Adrenal gland (tissue), 12 donors: ENCODE measurements around the gene C4A. TPM values are rescaled to one million over a fixed set of nuclear protein-coding genes. Genes with fewer than 3 reads are reported as not detected.
"Not testable (repeated sequence)": the region's sequence is repeated elsewhere in the genome, so short reads cannot be mapped to it uniquely, and the experiment has no call there.

Experiments used
- DNase-seq, 7 donors: peaks; one replicate each; pipeline ENCODE4 v3.0.0-alpha.2; 2019 to 2020
- H3K27ac ChIP-seq, 5 donors: fragments of 200-600 bp; sonication (generic) in 4 of 5; 1 replicate in 3 of 5; 2 replicates in 2 of 5; pipeline versions ENCODE4 v1.5.1 to v1.8.0; 2016 to 2020; ENCODE audit warnings: mild to moderate bottlenecking in 1 of 5
- H3K27me3 ChIP-seq: fragments of 200-600 bp; 2 replicates; pipeline ENCODE4 v1.8.0; 2021
- H3K36me3 ChIP-seq, 2 donors: fragments of 200-600 bp; replicated peaks in 1 of 2; 1 replicate in 1 of 2; 2 replicates in 1 of 2; pipeline versions ENCODE4 v1.5.1 to v1.8.0; 2018 to 2022
- H3K4me1 ChIP-seq, 2 donors: fragments of 200-600 bp; replicated peaks in 1 of 2; 1 replicate in 1 of 2; 2 replicates in 1 of 2; pipeline versions ENCODE4 v1.5.1 to v1.8.0; 2018 to 2021
- H3K4me3 ChIP-seq, 4 donors: fragments of 200-600 bp; sonication (generic) in 3 of 4; one replicate each; pipeline ENCODE4 v1.5.1; 2016 to 2018
- H3K9me3 ChIP-seq, 3 donors: fragments of 200-600 bp; sonication (generic) in 1 of 3; replicated peaks in 1 of 3; 1 replicate in 2 of 3; 2 replicates in 1 of 3; pipeline versions ENCODE4 v1.5.1 to v1.8.0; 2016 to 2021
- CTCF ChIP-seq, 6 experiments: fragments of 450-650 bp in 4 of 6; fragments of 200-600 bp in 2 of 6; sonication (generic) in 1 of 6; IDR thresholded peaks; 1 replicate in 5 of 6; 2 replicates in 1 of 6; pipeline versions ENCODE4 v1.5.1 to v1.8.0; 2016 to 2021; ENCODE audit warnings: antibody characterized with exemption in 6 of 6, mild to moderate bottlenecking in 2 of 6, moderate library complexity in 1 of 6
- WGBS, 4 donors: extraction: QIAGEN DNeasy Blood & Tissue Kit in 2 of 4; methylation state at CpG; one replicate each; pipeline versions ENCODE4 v1.1.5 to v1.1.7; 2013 to 2017; 5-methylcytosine and 5-hydroxymethylcytosine counted together
- intact Hi-C, 2 donors: fragments of 100-400 bp; cut with DNase I; formaldehyde crosslinking; loops; one replicate each; pipeline versions ENCODE4 v1.14.1 to v1.15.0; 2022 to 2023
- polyA plus RNA-seq, 3 donors: library from polyadenylated mRNA; stranded (reverse); fragments of 200-250 nt in 2 of 3; fragments of 350-450 nt in 1 of 3; fragmentation: Illumina TruSeq in 1 of 3; extraction: RNeasy Lipid Tissue Mini Kit (QIAGEN cat#74804) in 1 of 3; gene quantifications; one replicate each; pipeline ENCODE4 v1.2.3, GENCODE V29; 2013 to 2014
- total RNA-seq, 9 donors: library from RNA; depleted of rRNA in 4 of 9; stranded (reverse); fragments of >200 nt in 4 of 9; fragments of 120-200 nt in 1 of 9; fragmentation: NEBNext Ultra II Directional in 1 of 9; extraction: Animal tissue kit (Norgen Biotek cat#: 25700) in 1 of 9; gene quantifications; one replicate each; pipeline versions ENCODE4 v1.1.0 to v1.2.4, GENCODE V29; 2013 to 2023
- donor health status: healthy with polysubstance abuse.
- donor health status: Bipolar disorder and iron deficiency.
- donor health status: DM: yes; HTN: yes; CAD: no.
- donor health status: DM: no; HTN: no; CAD: no.
- donor health status: DM: no; HTN: no; CAD: no.
- donor health status: DM: yes; HTN: yes; CAD: no.

Gene C4A
- total and polyA plus RNA-seq, 12 donors, result 212 to 2,285 (median 1,142) TPM

- H3K36me3 ChIP-seq, H3K27ac ChIP-seq, H3K4me1 ChIP-seq, intact Hi-C loops, H3K27me3 ChIP-seq, H3K4me3 ChIP-seq, H3K9me3 ChIP-seq: not testable (repeated sequence)
- peak in 2 of 7 donors; percentile 14 to 22 for DNase-seq
- 88 to 100% (median 94%) methylated on average over 1 to 6 of the region's 6 CpGs; no CpG with 5 or more reads in 1 of the 4 donors for WGBS, 4 donors
These were observed 14.5 kb downstream of the C4A start for GRCh38 chr6:31996385-31996784.

GRCh38 chr6:32002546-32003268 is 20.9 kb downstream of the C4A start:
- H3K27me3 ChIP-seq, H3K4me3 ChIP-seq, DNase-seq, H3K36me3 ChIP-seq, H3K27ac ChIP-seq, H3K9me3 ChIP-seq, intact Hi-C loops, H3K4me1 ChIP-seq: not testable (repeated sequence)
- WGBS, 4 donors, result no CpG with 5 or more reads among the region's 15 CpGs

GRCh38 chr6:32003301-32003700 is 21.4 kb downstream of the C4A start:
- H3K4me1 ChIP-seq, H3K27ac ChIP-seq, H3K27me3 ChIP-seq, intact Hi-C loops, H3K9me3 ChIP-seq, DNase-seq, H3K36me3 ChIP-seq, H3K4me3 ChIP-seq: not testable (repeated sequence)
- WGBS, 4 donors, result no CpG with 5 or more reads among the region's 7 CpGs

GRCh38 chr6:32004393-32004792 is 22.5 kb downstream of the C4A start:
- H3K4me3 ChIP-seq, H3K27me3 ChIP-seq, intact Hi-C loops, H3K36me3 ChIP-seq, H3K4me1 ChIP-seq, H3K9me3 ChIP-seq: not testable (repeated sequence)
- peak overlapping the region in 4 of 5 donors; percentile 72 to 82 (median 77) for H3K27ac ChIP-seq
- DNase-seq, result peak in 6 of 7 donors; percentile 2 to 35 (median 14)
- WGBS, 4 donors, result 79 to 89% (median 82%) methylated on average over 3 to 4 of the region's 4 CpGs; no CpG with 5 or more reads in 1 of the 4 donors

DNA sequence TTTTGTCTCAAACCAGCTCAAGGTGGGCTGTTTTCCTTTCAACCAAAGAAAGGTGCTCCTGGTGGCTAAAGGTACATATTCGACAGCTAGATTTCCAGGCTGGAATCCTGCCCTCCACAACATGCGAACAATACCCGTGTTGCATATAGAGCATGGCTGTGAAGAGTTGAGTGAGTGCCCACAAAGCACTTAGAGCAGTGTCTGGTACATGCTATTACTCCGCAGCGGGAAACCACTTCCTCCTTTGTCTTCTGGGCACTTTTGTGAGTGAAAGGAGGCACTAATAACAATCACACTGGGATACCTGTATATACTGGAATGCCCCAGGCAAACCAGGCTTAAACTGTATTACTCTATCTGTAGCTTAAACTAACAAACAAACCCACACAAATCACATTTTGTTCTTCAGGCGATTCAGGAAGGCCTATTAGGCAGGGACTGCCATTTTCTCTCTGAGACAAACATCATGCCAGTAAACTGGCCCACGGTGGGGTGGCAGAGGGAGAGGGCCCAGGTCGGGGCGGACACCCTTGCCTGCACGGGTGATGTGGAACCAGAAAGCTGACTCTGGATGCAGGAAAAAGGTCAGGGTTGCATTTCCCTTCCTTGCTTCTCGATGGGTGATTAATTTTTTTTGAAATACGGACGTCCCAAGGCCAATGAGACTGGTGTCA is 23.1 kb downstream of the C4A start:
- H3K4me3 ChIP-seq, intact Hi-C loops, DNase-seq, H3K4me1 ChIP-seq, H3K27me3 ChIP-seq, H3K9me3 ChIP-seq, H3K36me3 ChIP-seq: not testable (repeated sequence)
- peak overlapping the region; percentile 69 to 85 (median 75) for H3K27ac ChIP-seq
- 20 to 49% (median 37%) methylated on average over 3 to 10 of the region's 13 CpGs for whole genome bisulfite sequencing, 4 donors

DNA sequence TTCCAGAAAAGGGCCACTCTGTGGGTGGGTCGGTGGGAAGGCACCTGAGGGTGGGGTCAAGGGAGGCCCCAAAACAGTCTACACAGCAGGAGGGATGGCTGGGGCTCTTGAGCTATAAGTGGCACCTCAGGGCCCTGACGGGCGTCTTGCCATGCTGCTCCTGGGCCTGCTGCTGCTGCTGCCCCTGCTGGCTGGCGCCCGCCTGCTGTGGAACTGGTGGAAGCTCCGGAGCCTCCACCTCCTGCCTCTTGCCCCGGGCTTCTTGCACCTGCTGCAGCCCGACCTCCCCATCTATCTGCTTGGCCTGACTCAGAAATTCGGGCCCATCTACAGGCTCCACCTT is 23.7 kb downstream of the C4A start:
- H3K9me3 ChIP-seq, intact Hi-C loops, H3K4me1 ChIP-seq, H3K36me3 ChIP-seq, H3K4me3 ChIP-seq, H3K27me3 ChIP-seq: not testable (repeated sequence)
- peak in 3 of 6 experiments; percentile 8 to 22 (median 16) for TF ChIP-seq CTCF (IDR thresholded peaks at IDR 0.05)
- peak overlapping the region; percentile 46 to 85 (median 74) for H3K27ac ChIP-seq
- peak in 6 of 7 donors; percentile 42 to 93 (median 82) for DNase-seq
- WGBS, 4 donors, result 25 to 46% (median 43%) methylated on average over 1 to 8 of the region's 9 CpGs; no CpG with 5 or more reads in 1 of the 4 donors

- H3K9me3 ChIP-seq, H3K4me3 ChIP-seq, intact Hi-C loops, H3K27me3 ChIP-seq, H3K36me3 ChIP-seq, H3K4me1 ChIP-seq: not testable (repeated sequence)
- peak overlapping the region; percentile 52 to 85 (median 77) for H3K27ac ChIP-seq
- DNase-seq, result peak in 6 of 7 donors; percentile 22 to 55 (median 40)
- 55 to 80% (median 67%) methylated on average over 7 to 8 of the region's 8 CpGs; no CpG with 5 or more reads in 1 of the 4 donors for whole genome bisulfite sequencing, 4 donors
These were observed 24.2 kb downstream of the C4A start for GRCh38 chr6:32005991-32006529.
